Hepatocyte (in vitro differentiated cells): ENCODE measurements around the gene BID. TPM values are rescaled to one million over a fixed set of nuclear protein-coding genes. Genes with fewer than 3 reads are reported as not detected.
"Not testable (repeated sequence)": the region's sequence is repeated elsewhere in the genome, so short reads cannot be mapped to it uniquely, and the experiment has no call there.

ENCODE experiments used
- DNase-seq: peaks from one replicate; pipeline ENCODE4 v3.0.0-alpha.2; 2016; ENCODE audit warnings: low spot score
- H2AFZ ChIP-seq: fragments of 200-600 bp; sonication (generic); 2 replicates; pipeline ENCODE4 v1.6.0; 2016; ENCODE audit warnings: antibody characterized with exemption, mild to moderate bottlenecking
- H3K27ac ChIP-seq: fragments of 200-600 bp; sonication (generic); 2 replicates; pipeline ENCODE4 v1.5.1; 2016; ENCODE audit warnings: mild to moderate bottlenecking
- H3K27me3 ChIP-seq: fragments of 200-600 bp; sonication (generic); 2 replicates; pipeline ENCODE4 v1.6.1; 2016
- H3K36me3 ChIP-seq: fragments of 200-600 bp; sonication (generic); replicated peaks from 2 replicates; pipeline ENCODE4 v1.5.1; 2016; ENCODE audit warnings: low read depth; ENCODE audit not compliant: insufficient read depth
- H3K4me1 ChIP-seq: fragments of 200-600 bp; sonication (generic); 2 replicates; pipeline ENCODE4 v1.5.1; 2016; ENCODE audit warnings: mild to moderate bottlenecking, moderate library complexity; ENCODE audit not compliant: insufficient read depth
- H3K4me2 ChIP-seq: fragments of 200-600 bp; sonication (generic); 2 replicates; pipeline ENCODE4 v1.6.0; 2016
- H3K4me3 ChIP-seq: fragments of 200-600 bp; sonication (generic); 2 replicates; pipeline ENCODE4 v1.5.1; 2016; ENCODE audit warnings: mild to moderate bottlenecking
- H3K79me2 ChIP-seq: fragments of 200-600 bp; sonication (generic); 2 replicates; pipeline ENCODE4 v1.6.0; 2017; ENCODE audit warnings: mild to moderate bottlenecking
- H3K9me2 ChIP-seq: fragments of 200-600 bp; sonication (generic); replicated peaks from 2 replicates; pipeline ENCODE4 v1.6.0; 2017; ENCODE audit warnings: mild to moderate bottlenecking; ENCODE audit not compliant: insufficient read depth
- H3K9me3 ChIP-seq: fragments of 200-600 bp; sonication (generic); 2 replicates; pipeline ENCODE4 v1.5.1; 2016; ENCODE audit warnings: low read depth, mild to moderate bottlenecking
- H4K20me1 ChIP-seq: fragments of 200-600 bp; sonication (generic); 2 replicates; pipeline ENCODE4 v1.6.0; 2016; ENCODE audit warnings: mild to moderate bottlenecking; ENCODE audit not compliant: insufficient read depth, poor library complexity, severe bottlenecking
- CTCF ChIP-seq: fragments of 200-600 bp; sonication (generic); IDR thresholded peaks from 2 replicates; pipeline ENCODE4 v1.5.1; 2016; ENCODE audit warnings: antibody characterized with exemption, mild to moderate bottlenecking; ENCODE audit not compliant: poor library complexity
- EZH2 ChIP-seq: fragments of 200-600 bp; sonication (generic); IDR thresholded peaks from 2 replicates; pipeline ENCODE4 v1.6.1; 2016; ENCODE audit warnings: antibody characterized with exemption, mild to moderate bottlenecking, borderline replicate concordance
- EZH2phosphoT487 ChIP-seq: fragments of 200-600 bp; sonication (generic); IDR thresholded peaks from one replicate; pipeline ENCODE4 v1.6.1; 2018; ENCODE audit warnings: antibody characterized with exemption, mild to moderate bottlenecking, low read depth, moderate library complexity; ENCODE audit not compliant: unreplicated experiment, severe bottlenecking
- WGBS: methylation state at CpG from one replicate; pipeline ENCODE4 v1.1.6; 2016; ENCODE audit warnings: low lambda C conversion rate; ENCODE audit errors: missing lambda C conversion rate; 5-methylcytosine and 5-hydroxymethylcytosine counted together
- polyA plus RNA-seq: library from polyadenylated mRNA; unstranded; fragments of >200 nt; fragmentation: Nextera tagmentation; extraction: Ambion mirVana; gene quantifications from 2 replicates; pipeline ENCODE4 v1.2.1, GENCODE V29; 2016
- total RNA-seq: library from RNA; depleted of rRNA; stranded (reverse); fragments of >200 nt; gene quantifications from 2 replicates; pipeline ENCODE4 v1.2.3, GENCODE V29; 2014

BID gene
- total and polyA plus RNA-seq, 2 experiments from 2014 or later = 34.5 to 55.5 TPM

GRCh38 chr22:17769716-17770082 is 4.6 kb downstream of the BID start:
- Histone ChIP-seq H3K4me1 (peaks cover 11% of the 10 kb centered on the region), H3K9me3 (no peaks in the 10 kb centered on the region), H3K27me3 (no peaks in the 10 kb centered on the region), H4K20me1 (no peaks in the 10 kb centered on the region), H3K27ac (no peak overlapping the region), H3K9me2 (no peaks in the 10 kb centered on the region), H2AFZ (no peak overlapping the region), H3K4me2 (no peak overlapping the region), H3K79me2 (peaks cover 65% of the 10 kb centered on the region), H3K36me3 (no peaks in the 10 kb centered on the region), H3K4me3 (no peak overlapping the region)
- no peak for TF ChIP-seq EZH2phosphoT487
- TF ChIP-seq EZH2 = no peak
- TF ChIP-seq CTCF = no peak
- WGBS = 97% methylated on average over 7 of the region's 9 CpGs
- no peak for DNase-seq

- Histone ChIP-seq H3K4me2 (no peak overlapping the region), H3K27me3 (no peaks in the 10 kb centered on the region), H3K27ac (no peak overlapping the region), H3K36me3 (no peaks in the 10 kb centered on the region), H3K4me3 (no peak overlapping the region), H3K9me2 (no peaks in the 10 kb centered on the region), H2AFZ (no peak overlapping the region), H3K79me2 (peaks cover 67% of the 10 kb centered on the region), H3K4me1 (peaks cover 11% of the 10 kb centered on the region), H3K9me3 (no peaks in the 10 kb centered on the region), H4K20me1 (no peaks in the 10 kb centered on the region)
- WGBS = 95% methylated on average over 14 of the region's 14 CpGs
- no peak for DNase-seq
- TF ChIP-seq EZH2phosphoT487 (no peak), CTCF (no peak), EZH2 (no peak)
Observed at GRCh38 chr22:17769013-17769715, 5.1 kb downstream of the BID start.

- 92% methylated on average over 14 of the region's 14 CpGs for WGBS
- no peak for DNase-seq
- no peak overlapping the region for H3K4me2 ChIP-seq
- TF ChIP-seq EZH2 = no peak
- no peaks in the 10 kb centered on the region for H3K4me1 ChIP-seq
- no peaks in the 10 kb centered on the region for H3K27me3 ChIP-seq
- H3K36me3 ChIP-seq = no peaks in the 10 kb centered on the region
- no peaks in the 10 kb centered on the region for H3K9me3 ChIP-seq
- no peak overlapping the region for H3K4me3 ChIP-seq
- H3K79me2 ChIP-seq = peaks cover 72% of the 10 kb centered on the region
- no peak overlapping the region for H3K27ac ChIP-seq
- H3K9me2 ChIP-seq = no peaks in the 10 kb centered on the region
- H4K20me1 ChIP-seq = no peaks in the 10 kb centered on the region
- H2AFZ ChIP-seq = no peak overlapping the region
Observed at GRCh38 chr22:17767233-17768065, 6.8 kb downstream of the BID start.

- not testable (repeated sequence) for H2AFZ ChIP-seq, DNase-seq, H3K4me3 ChIP-seq, H3K4me1 ChIP-seq, H3K27ac ChIP-seq, H3K9me3 ChIP-seq, H3K36me3 ChIP-seq, H4K20me1 ChIP-seq, H3K4me2 ChIP-seq, H3K9me2 ChIP-seq, H3K27me3 ChIP-seq
- peaks cover 62% of the 10 kb centered on the region for H3K79me2 ChIP-seq
- WGBS = 90% methylated on average over 5 of the region's 5 CpGs
Observed at GRCh38 chr22:17764852-17765251, 9.4 kb downstream of the BID start.
